HepG2 (cell line): Measurements from ENCODE around the gene HSP90AB1. TPM values are rescaled to one million over a fixed set of nuclear protein-coding genes. Genes with fewer than 3 reads are reported as not detected.
A peak's percentile ranks its signal among the peaks of the same experiment; 100 is the strongest.

Experiments used
- ATF7-NPFF ChIP-seq: sonication (generic); formaldehyde crosslinking; IDR thresholded peaks from 2 replicates; pipeline ENCODE4 v1.8.1; 2023; ENCODE audit warnings: mild to moderate bottlenecking, low read depth, missing genetic modification reagents, moderate library complexity
- CBFB ChIP-seq: sonication (generic); formaldehyde crosslinking; IDR thresholded peaks from 2 replicates; pipeline ENCODE4 v1.4.0; 2020; ENCODE audit warnings: missing genetic modification reagents
- CCDC6 ChIP-seq: sonication (generic); formaldehyde crosslinking; IDR thresholded peaks from 2 replicates; pipeline ENCODE4 v1.8.1; 2022; ENCODE audit warnings: mild to moderate bottlenecking, missing genetic modification reagents, moderate library complexity
- CENPX ChIP-seq: sonication (generic); formaldehyde crosslinking; IDR thresholded peaks from 2 replicates; pipeline ENCODE4 v1.9.0; 2021; ENCODE audit warnings: mild to moderate bottlenecking, missing genetic modification reagents, moderate library complexity
- FLYWCH1 ChIP-seq: sonication (generic); formaldehyde crosslinking; IDR thresholded peaks from 2 replicates; pipeline ENCODE4 v1.8.1; 2023; ENCODE audit warnings: mild to moderate bottlenecking, missing genetic modification reagents
- HMG20B ChIP-seq: conservative IDR thresholded peaks from 2 replicates; pipeline ENCODE4 v1.6.1; 2016; ENCODE audit warnings: missing genetic modification reagents, missing compliant biosample characterization
- HNF4A ChIP-seq: sonication (generic); formaldehyde crosslinking; IDR thresholded peaks from 2 replicates; pipeline ENCODE4 v1.4.0; 2020; ENCODE audit warnings: missing genetic modification reagents
- HOXA5 ChIP-seq: sonication (generic); formaldehyde crosslinking; IDR thresholded peaks from 2 replicates; pipeline ENCODE4 v1.4.0; 2020; ENCODE audit warnings: missing genetic modification reagents
- HOXA9 ChIP-seq: sonication (generic); formaldehyde crosslinking; IDR thresholded peaks from 2 replicates; pipeline ENCODE4 v1.8.1; 2022; ENCODE audit warnings: missing genetic modification reagents, mild to moderate bottlenecking, moderate library complexity, borderline replicate concordance
- KLF13 ChIP-seq: sonication (generic); formaldehyde crosslinking; IDR thresholded peaks from 2 replicates; pipeline ENCODE4 v1.4.0; 2020; ENCODE audit warnings: mild to moderate bottlenecking, missing genetic modification reagents
- MEF2D ChIP-seq: sonication (generic); formaldehyde crosslinking; IDR thresholded peaks from 2 replicates; pipeline ENCODE4 v1.5.1; 2020; ENCODE audit warnings: mild to moderate bottlenecking, missing genetic modification reagents
- MXD4 ChIP-seq: IDR thresholded peaks from 2 replicates; pipeline ENCODE4 v1.6.1; 2016; ENCODE audit warnings: mild to moderate bottlenecking, missing biosample characterization, missing genetic modification reagents
- MXI1 ChIP-seq: IDR thresholded peaks from 3 replicates; pipeline ENCODE4 v1.6.1; 2012; ENCODE audit warnings: low read depth, low read length, inconsistent platforms, borderline replicate concordance
- PHF20 ChIP-seq: sonication (generic); formaldehyde crosslinking; IDR thresholded peaks from 2 replicates; pipeline ENCODE4 v1.5.0; 2020; ENCODE audit warnings: mild to moderate bottlenecking, missing genetic modification reagents
- POGZ ChIP-seq: sonication (generic); formaldehyde crosslinking; IDR thresholded peaks from 2 replicates; pipeline ENCODE4 v1.4.0; 2020; ENCODE audit warnings: mild to moderate bottlenecking, missing genetic modification reagents
- REXO4 ChIP-seq: sonication (generic); formaldehyde crosslinking; IDR thresholded peaks from 2 replicates; pipeline ENCODE4 v1.8.0; 2022; ENCODE audit warnings: missing genetic modification reagents, mild to moderate bottlenecking, borderline replicate concordance
- SCMH1 ChIP-seq: sonication (generic); formaldehyde crosslinking; IDR thresholded peaks from 2 replicates; pipeline ENCODE4 v1.9.0; 2021; ENCODE audit warnings: missing genetic modification reagents, mild to moderate bottlenecking, borderline replicate concordance
- SKI ChIP-seq: fragments of 450-650 bp; IDR thresholded peaks from one replicate; pipeline ENCODE4 v1.6.1; 2018; ENCODE audit warnings: mild to moderate bottlenecking; ENCODE audit not compliant: partially characterized antibody
- TMF1 ChIP-seq: sonication (generic); formaldehyde crosslinking; IDR thresholded peaks from 2 replicates; pipeline ENCODE4 v1.8.1; 2022; ENCODE audit warnings: low read depth, missing genetic modification reagents
- YEATS4 ChIP-seq: sonication (generic); formaldehyde crosslinking; IDR thresholded peaks from 2 replicates; pipeline ENCODE4 v1.4.0; 2020; ENCODE audit warnings: missing genetic modification reagents, borderline replicate concordance
- ZFP36 ChIP-seq: fragments of 150-350 bp; IDR thresholded peaks from 2 replicates; pipeline ENCODE4 v1.6.1; 2018; ENCODE audit warnings: borderline replicate concordance, low read length, low read depth; ENCODE audit not compliant: partially characterized antibody
- ZNF136 ChIP-seq: sonication (generic); formaldehyde crosslinking; IDR thresholded peaks from 2 replicates; pipeline ENCODE4 v1.8.1; 2022; ENCODE audit warnings: low read depth, mild to moderate bottlenecking, moderate library complexity, missing genetic modification reagents
- ZNF180 ChIP-seq: sonication (generic); formaldehyde crosslinking; IDR thresholded peaks from 2 replicates; pipeline ENCODE4 v1.4.0; 2020; ENCODE audit warnings: low read depth, missing genetic modification reagents, borderline replicate concordance
- ZNF232 ChIP-seq: sonication (generic); formaldehyde crosslinking; IDR thresholded peaks from 2 replicates; pipeline ENCODE4 v1.4.0; 2020; ENCODE audit warnings: missing genetic modification reagents, borderline replicate concordance
- ZNF773 ChIP-seq: sonication (generic); formaldehyde crosslinking; IDR thresholded peaks from 2 replicates; pipeline ENCODE4 v1.4.0; 2020; ENCODE audit warnings: missing genetic modification reagents, borderline replicate concordance
- ZNF788 ChIP-seq: sonication (generic); formaldehyde crosslinking; IDR thresholded peaks from 2 replicates; pipeline ENCODE4 v1.5.0; 2020; ENCODE audit warnings: mild to moderate bottlenecking, missing genetic modification reagents, borderline replicate concordance
- ZSCAN25 ChIP-seq: sonication (generic); formaldehyde crosslinking; IDR thresholded peaks from 2 replicates; pipeline ENCODE4 v1.8.0; 2022; ENCODE audit warnings: mild to moderate bottlenecking, missing genetic modification reagents
- polyA plus RNA-seq, 8 experiments: library from polyadenylated mRNA; depleted of rRNA in 3 of 8; stranded (reverse) in 7 of 8; unstranded in 1 of 8; fragments of >200 nt; fragmentation: Illumina TruSeq in 4 of 8; extraction: Trizol in 4 of 8; gene quantifications; 2 replicates each; pipeline versions ENCODE4 v1.2.1 to v1.2.3, GENCODE V29; 2011 to 2016; ENCODE audit warnings: low read depth in 4 of 8, missing spikeins in 1 of 8, mixed read lengths in 1 of 8; ENCODE audit not compliant: insufficient read depth in 1 of 8
- total RNA-seq, 5 experiments: library from RNA; depleted of rRNA; stranded (reverse); fragments of >200 nt; fragmentation: Illumina TruSeq; extraction: Trizol; gene quantifications; 2 replicates each; pipeline ENCODE4 v1.2.3, GENCODE V29; 2016; ENCODE audit warnings: low read depth in 1 of 5
- TF ChIP-seq, protein P1 (sequence below): IDR thresholded peaks from 2 replicates; pipeline ENCODE4 v1.6.1; 2012; ENCODE audit warnings: inconsistent platforms
- TF ChIP-seq, protein P2 (sequence below): sonication (generic); formaldehyde crosslinking; IDR thresholded peaks from 2 replicates; pipeline ENCODE4 v1.4.0; 2020; ENCODE audit warnings: missing genetic modification reagents, mild to moderate bottlenecking, borderline replicate concordance

The HSP90AB1 gene
- total and polyA plus RNA-seq, 2 of the 13 experiments (the other 11 are each of a cell fraction or from before 2014, with no cell fraction given): 1,325 to 1,472 TPM

- TF ChIP-seq ZNF232 (CRISPR knock-in tag) (peak; percentile 86; the same call in 1 of the 2 replicates), HOXA9 (CRISPR knock-in tag) (no peak; the same call in 1 of the 2 replicates), REXO4 (no peak; the same call in 1 of the 2 replicates), ATF7-NPFF (0 out of 2 replicates have a peak, but pooled peaks have one; percentile 21), FLYWCH1 (no peak), PHF20 (CRISPR knock-in tag) (no peak; the same call in 1 of the 2 replicates), MXD4 (peak; percentile 82; the same call in 1 of the 2 replicates), HMG20B (CRISPR knock-in tag) (no peak; the same call in none of the 2 replicates), ZFP36 (no peak), ZSCAN25 (CRISPR knock-in tag) (peak; percentile 45; the same call in 1 of the 2 replicates), HNF4A (CRISPR knock-in tag) (peak; percentile 35), MXI1 (no peak; the same call in 1 of the 3 replicates), MEF2D (CRISPR knock-in tag) (no peak), POGZ (CRISPR knock-in tag) (peak; percentile 78), ZNF773 (CRISPR knock-in tag) (peak; percentile 97), TMF1 (no peak), CCDC6 (no peak; the same call in 1 of the 2 replicates), ZNF136 (CRISPR knock-in tag) (no peak), YEATS4 (CRISPR knock-in tag) (peak; percentile 83; the same call in 1 of the 2 replicates), CBFB (CRISPR knock-in tag) (no peak; the same call in 1 of the 2 replicates), ZNF788 (CRISPR knock-in tag) (no peak), SKI (peak; percentile 72), SCMH1 (CRISPR knock-in tag) (no peak), HOXA5 (CRISPR knock-in tag) (peak; percentile 92), ZNF180 (no peak), KLF13 (CRISPR knock-in tag) (no peak), CENPX (CRISPR knock-in tag) (no peak)
- TF ChIP-seq, protein P1, sequence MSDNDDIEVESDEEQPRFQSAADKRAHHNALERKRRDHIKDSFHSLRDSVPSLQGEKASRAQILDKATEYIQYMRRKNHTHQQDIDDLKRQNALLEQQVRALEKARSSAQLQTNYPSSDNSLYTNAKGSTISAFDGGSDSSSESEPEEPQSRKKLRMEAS: peak; percentile 80; the same call in 1 of the 2 replicates
- TF ChIP-seq, protein P2, sequence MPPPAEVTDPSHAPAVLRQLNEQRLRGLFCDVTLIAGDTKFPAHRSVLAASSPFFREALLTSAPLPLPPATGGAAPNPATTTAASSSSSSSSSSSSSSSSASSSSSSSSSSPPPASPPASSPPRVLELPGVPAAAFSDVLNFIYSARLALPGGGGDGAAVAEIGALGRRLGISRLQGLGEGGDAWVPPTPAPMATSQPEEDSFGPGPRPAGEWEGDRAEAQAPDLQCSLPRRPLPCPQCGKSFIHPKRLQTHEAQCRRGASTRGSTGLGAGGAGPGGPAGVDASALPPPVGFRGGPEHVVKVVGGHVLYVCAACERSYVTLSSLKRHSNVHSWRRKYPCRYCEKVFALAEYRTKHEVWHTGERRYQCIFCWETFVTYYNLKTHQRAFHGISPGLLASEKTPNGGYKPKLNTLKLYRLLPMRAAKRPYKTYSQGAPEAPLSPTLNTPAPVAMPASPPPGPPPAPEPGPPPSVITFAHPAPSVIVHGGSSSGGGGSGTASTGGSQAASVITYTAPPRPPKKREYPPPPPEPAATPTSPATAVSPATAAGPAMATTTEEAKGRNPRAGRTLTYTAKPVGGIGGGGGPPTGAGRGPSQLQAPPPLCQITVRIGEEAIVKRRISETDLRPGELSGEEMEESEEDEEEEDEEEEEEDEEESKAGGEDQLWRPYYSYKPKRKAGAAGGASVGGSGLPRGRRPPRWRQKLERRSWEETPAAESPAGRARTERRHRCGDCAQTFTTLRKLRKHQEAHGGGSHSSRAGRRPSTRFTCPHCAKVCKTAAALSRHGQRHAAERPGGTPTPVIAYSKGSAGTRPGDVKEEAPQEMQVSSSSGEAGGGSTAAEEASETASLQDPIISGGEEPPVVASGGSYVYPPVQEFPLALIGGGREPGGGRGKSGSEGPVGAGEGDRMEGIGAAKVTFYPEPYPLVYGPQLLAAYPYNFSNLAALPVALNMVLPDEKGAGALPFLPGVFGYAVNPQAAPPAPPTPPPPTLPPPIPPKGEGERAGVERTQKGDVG: no peak
These were observed at the start of gene HSP90AB1 (continued) for GRCh38 chr6:44246663-44247337.
